ENCODE data around the gene ZNF414.

ZNF414 gene

GRCh38 chr19:8476524-8476923, 37.4 kb downstream of the ZNF414 start:
- Histone ChIP-seq H3K36me3 (ENCODE audit: insufficient read depth, low read length) (peaks cover 94% of the 10 kb centered on the region), H3K27me3 (ENCODE audit: insufficient read depth, low read length, poor library complexity) (no peaks in the 10 kb centered on the region), H4K20me1 (ENCODE audit: insufficient read depth, low read length) (peaks cover 69% of the 10 kb centered on the region), H3K4me3 (ENCODE audit: low read depth in 1 of 2, low read length in 2 of 2) (no peak overlapping the region), H3K9ac (ENCODE audit: low read depth, low read length) (no peak overlapping the region), H3K4me1 (ENCODE audit: insufficient read depth, low read length) (no peaks in the 10 kb centered on the region), H3K4me2 (ENCODE audit: insufficient read depth, low read length) (no peak overlapping the region), H2AFZ (ENCODE audit: low read depth, low read length) (no peak overlapping the region), H3K79me2 (ENCODE audit: insufficient read depth, low read length) (peaks cover 97% of the 10 kb centered on the region), H3K27ac (ENCODE audit: low read length) (no peak overlapping the region), H3K9me3 (ENCODE audit: insufficient read depth, low read length, severe bottlenecking) (no peaks in the 10 kb centered on the region)
- TF ChIP-seq CTCF (IDR thresholded peaks at IDR 0.05; ENCODE audit: borderline replicate concordance, extremely low read depth, low read length, poor library complexity, severe bottlenecking) = no peak
- no peak for TF ChIP-seq EZH2 (IDR thresholded peaks at IDR 0.05; ENCODE audit: borderline replicate concordance, low read depth, low read length, severe bottlenecking)
- no peak for DNase-seq
- ATAC-seq (ENCODE audit: insufficient read depth, low read depth) = no peak

DNA sequence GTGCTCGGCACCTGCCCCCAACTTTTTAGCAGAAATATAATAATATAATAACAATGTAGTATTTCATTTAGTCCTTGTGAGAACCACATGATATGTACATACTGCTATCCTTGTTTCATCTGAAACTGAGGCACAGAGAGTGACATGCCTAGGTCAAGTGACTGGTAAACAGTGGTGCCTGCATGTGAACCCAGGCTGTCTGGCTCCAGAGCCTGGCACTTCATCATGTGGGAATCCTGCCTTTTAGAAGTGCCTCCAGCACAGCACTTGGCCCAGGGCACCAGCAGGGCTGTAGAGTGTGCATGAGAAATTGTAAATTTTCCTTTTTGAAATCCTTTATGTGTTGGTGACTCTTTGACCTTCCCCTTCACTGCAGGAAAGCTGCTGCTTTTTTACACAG, 39.0 kb downstream of the ZNF414 start:
- no peak overlapping the region for H3K4me2 ChIP-seq (ENCODE audit: insufficient read depth, low read length)
- H3K4me1 ChIP-seq (ENCODE audit: insufficient read depth, low read length) = no peaks in the 10 kb centered on the region
- no peak overlapping the region for H3K4me3 ChIP-seq (ENCODE audit: low read depth in 1 of 2, low read length in 2 of 2)
- H3K9me3 ChIP-seq (ENCODE audit: insufficient read depth, low read length, severe bottlenecking) = no peaks in the 10 kb centered on the region
- peaks cover 96% of the 10 kb centered on the region for H3K79me2 ChIP-seq (ENCODE audit: insufficient read depth, low read length)
- peaks cover 69% of the 10 kb centered on the region for H4K20me1 ChIP-seq (ENCODE audit: insufficient read depth, low read length)
- no peak overlapping the region for H2AFZ ChIP-seq (ENCODE audit: low read depth, low read length)
- no peaks in the 10 kb centered on the region for H3K27me3 ChIP-seq (ENCODE audit: insufficient read depth, low read length, poor library complexity)
- H3K9ac ChIP-seq (ENCODE audit: low read depth, low read length) = no peak overlapping the region
- DNase-seq (no peak), ATAC-seq (ENCODE audit: insufficient read depth, low read depth) (no peak)
- peaks cover 94% of the 10 kb centered on the region for H3K36me3 ChIP-seq (ENCODE audit: insufficient read depth, low read length)
- no peak overlapping the region for H3K27ac ChIP-seq (ENCODE audit: low read length)
- TF ChIP-seq EZH2 (IDR thresholded peaks at IDR 0.05; ENCODE audit: borderline replicate concordance, low read depth, low read length, severe bottlenecking) = no peak
- no peak for TF ChIP-seq CTCF (IDR thresholded peaks at IDR 0.05; ENCODE audit: borderline replicate concordance, extremely low read depth, low read length, poor library complexity, severe bottlenecking)

GRCh38 chr19:8473648-8474476, 40.1 kb downstream of the ZNF414 start:
- DNase-seq (no peak), ATAC-seq (ENCODE audit: insufficient read depth, low read depth) (no peak)
- H3K27ac ChIP-seq (ENCODE audit: low read length) = no peak overlapping the region
- H3K9me3 ChIP-seq (ENCODE audit: insufficient read depth, low read length, severe bottlenecking) = no peaks in the 10 kb centered on the region
- H3K4me3 ChIP-seq (ENCODE audit: low read depth in 1 of 2, low read length in 2 of 2) = no peak overlapping the region
- TF ChIP-seq EZH2 (IDR thresholded peaks at IDR 0.05; ENCODE audit: borderline replicate concordance, low read depth, low read length, severe bottlenecking) = no peak
- no peak for TF ChIP-seq CTCF (IDR thresholded peaks at IDR 0.05; ENCODE audit: borderline replicate concordance, extremely low read depth, low read length, poor library complexity, severe bottlenecking)
- H3K36me3 ChIP-seq (ENCODE audit: insufficient read depth, low read length) = peaks cover 100% of the 10 kb centered on the region
- H3K4me1 ChIP-seq (ENCODE audit: insufficient read depth, low read length) = no peaks in the 10 kb centered on the region
- H4K20me1 ChIP-seq (ENCODE audit: insufficient read depth, low read length) = peaks cover 73% of the 10 kb centered on the region
- no peak overlapping the region for H3K4me2 ChIP-seq (ENCODE audit: insufficient read depth, low read length)
- no peak overlapping the region for H3K9ac ChIP-seq (ENCODE audit: low read depth, low read length)
- H3K27me3 ChIP-seq (ENCODE audit: insufficient read depth, low read length, poor library complexity) = no peaks in the 10 kb centered on the region
- H3K79me2 ChIP-seq (ENCODE audit: insufficient read depth, low read length) = peaks cover 96% of the 10 kb centered on the region
- H2AFZ ChIP-seq (ENCODE audit: low read depth, low read length) = no peak overlapping the region
